K562 (cell line): ENCODE data around the gene CHSY1. TPM values are rescaled to one million over a fixed set of nuclear protein-coding genes. Genes with fewer than 3 reads are reported as not detected.

Source experiments
- CBX5 ChIP-seq: IDR thresholded peaks from 2 replicates; pipeline ENCODE4 v1.6.1; 2014; ENCODE audit warnings: low read depth, borderline replicate concordance
- ERF ChIP-seq: fragments of 450-650 bp; formaldehyde crosslinking; IDR thresholded peaks from 2 replicates; pipeline ENCODE4 v1.4.0; 2020; ENCODE audit warnings: mild to moderate bottlenecking, mixed read lengths
- JUN ChIP-seq, 2 experiments: sonication (generic) in 1 of 2; formaldehyde crosslinking in 1 of 2; IDR thresholded peaks; 2 replicates each; pipeline versions ENCODE4 v1.6.1 to v1.8.0; 2012 to 2022; ENCODE audit warnings: borderline replicate concordance in 2 of 2, mild to moderate bottlenecking in 2 of 2, improper control_type of control experiment in 1 of 2, low read depth in 1 of 2, low read length in 1 of 2, missing genetic modification reagents in 1 of 2
- JUND ChIP-seq, 2 experiments: IDR thresholded peaks; 2 replicates in 1 of 2; 3 replicates in 1 of 2; pipeline ENCODE4 v1.6.1; 2011; ENCODE audit warnings: borderline replicate concordance in 2 of 2, low read depth in 2 of 2, low read length in 2 of 2, improper control_type of control experiment in 1 of 2, missing biosample characterization in 1 of 2, missing genetic modification characterization in 1 of 2, missing genetic modification reagents in 1 of 2
- PHF20 ChIP-seq: fragments of 450-650 bp; IDR thresholded peaks from 2 replicates; pipeline ENCODE4 v1.6.1; 2018; ENCODE audit not compliant: partially characterized antibody
- SMC3 ChIP-seq: conservative IDR thresholded peaks from 2 replicates; pipeline ENCODE4 v1.6.1; 2011; ENCODE audit warnings: low read depth, low read length, improper control_type of control experiment; ENCODE audit not compliant: insufficient read depth
- ZBTB17 ChIP-seq: fragments of 450-650 bp; formaldehyde crosslinking; IDR thresholded peaks from 2 replicates; pipeline ENCODE4 v1.4.0; 2020; ENCODE audit warnings: mild to moderate bottlenecking
- ZNF274 ChIP-seq: IDR thresholded peaks from 2 replicates; pipeline ENCODE4 v1.6.1; 2011; ENCODE audit warnings: low read depth, mild to moderate bottlenecking, low read length, moderate library complexity, borderline replicate concordance
- ZNF3 ChIP-seq: fragments of 250-450 bp; sonication (Bioruptor Pico); IDR thresholded peaks from 2 replicates; pipeline ENCODE4 v1.5.0; 2021; ENCODE audit warnings: mild to moderate bottlenecking, moderate library complexity
- ZNF830 ChIP-seq: fragments of 250-450 bp; sonication (Bioruptor Pico); IDR thresholded peaks from 2 replicates; pipeline ENCODE4 v1.5.0; 2021; ENCODE audit warnings: mild to moderate bottlenecking
- polyA plus RNA-seq, 8 experiments: library from polyadenylated mRNA; depleted of rRNA in 4 of 8; stranded (reverse) in 5 of 8; unstranded in 3 of 8; fragments of >200 nt; fragmentation: Nextera tagmentation in 2 of 8; fragmentation: Illumina TruSeq in 1 of 8; extraction: Ambion mirVana in 2 of 8; extraction: Trizol in 1 of 8; gene quantifications; 2 replicates each; pipeline versions ENCODE4 v1.2.1 to v1.2.3, GENCODE V29; 2011 to 2014; ENCODE audit warnings: inconsistent platforms in 1 of 8, missing spikeins in 1 of 8
- total RNA-seq, 7 experiments: library from RNA; depleted of rRNA in 6 of 7; stranded (reverse); fragments of >200 nt in 6 of 7; fragmentation: Illumina TruSeq in 2 of 7; extraction: Trizol in 2 of 7; gene quantifications; 2 replicates each; pipeline versions ENCODE4 v1.2.1 to v1.2.3, GENCODE V29; 2011 to 2021; ENCODE audit warnings: low replicate concordance in 1 of 7
- TF ChIP-seq, protein P1 (sequence below): fragments of 450-650 bp; IDR thresholded peaks from 2 replicates; pipeline ENCODE4 v1.6.1; 2018; ENCODE audit warnings: mild to moderate bottlenecking, low read depth; ENCODE audit not compliant: partially characterized antibody
- TF ChIP-seq, protein P2 (sequence below), 2 experiments: fragments of 450-650 bp; IDR thresholded peaks; 2 replicates each; pipeline ENCODE4 v1.6.1; 2018; ENCODE audit warnings: mild to moderate bottlenecking in 2 of 2, low read depth in 1 of 2; ENCODE audit not compliant: partially characterized antibody in 2 of 2
- TF ChIP-seq, protein P3 (sequence below): fragments of 150-350 bp; IDR thresholded peaks from 2 replicates; pipeline ENCODE4 v1.6.1; 2014; ENCODE audit warnings: low read depth, mild to moderate bottlenecking, low read length, borderline replicate concordance
- TF ChIP-seq, protein P4 (sequence below), 2 experiments: fragments of 250-450 bp in 1 of 2; fragments of 450-650 bp in 1 of 2; sonication (Bioruptor Pico) in 1 of 2; IDR thresholded peaks; 2 replicates each; pipeline versions ENCODE4 v1.6.1 to v1.8.0; 2016 to 2021; ENCODE audit warnings: mild to moderate bottlenecking in 2 of 2, moderate library complexity in 2 of 2, missing compliant biosample characterization in 1 of 2, missing genetic modification characterization in 1 of 2

The CHSY1 gene
- total and polyA plus RNA-seq, 9 of the 15 experiments (the other 6 are each of a cell fraction or from before 2014, with no cell fraction given), result 7.0 to 16.4 (median 13.4) TPM

DNA sequence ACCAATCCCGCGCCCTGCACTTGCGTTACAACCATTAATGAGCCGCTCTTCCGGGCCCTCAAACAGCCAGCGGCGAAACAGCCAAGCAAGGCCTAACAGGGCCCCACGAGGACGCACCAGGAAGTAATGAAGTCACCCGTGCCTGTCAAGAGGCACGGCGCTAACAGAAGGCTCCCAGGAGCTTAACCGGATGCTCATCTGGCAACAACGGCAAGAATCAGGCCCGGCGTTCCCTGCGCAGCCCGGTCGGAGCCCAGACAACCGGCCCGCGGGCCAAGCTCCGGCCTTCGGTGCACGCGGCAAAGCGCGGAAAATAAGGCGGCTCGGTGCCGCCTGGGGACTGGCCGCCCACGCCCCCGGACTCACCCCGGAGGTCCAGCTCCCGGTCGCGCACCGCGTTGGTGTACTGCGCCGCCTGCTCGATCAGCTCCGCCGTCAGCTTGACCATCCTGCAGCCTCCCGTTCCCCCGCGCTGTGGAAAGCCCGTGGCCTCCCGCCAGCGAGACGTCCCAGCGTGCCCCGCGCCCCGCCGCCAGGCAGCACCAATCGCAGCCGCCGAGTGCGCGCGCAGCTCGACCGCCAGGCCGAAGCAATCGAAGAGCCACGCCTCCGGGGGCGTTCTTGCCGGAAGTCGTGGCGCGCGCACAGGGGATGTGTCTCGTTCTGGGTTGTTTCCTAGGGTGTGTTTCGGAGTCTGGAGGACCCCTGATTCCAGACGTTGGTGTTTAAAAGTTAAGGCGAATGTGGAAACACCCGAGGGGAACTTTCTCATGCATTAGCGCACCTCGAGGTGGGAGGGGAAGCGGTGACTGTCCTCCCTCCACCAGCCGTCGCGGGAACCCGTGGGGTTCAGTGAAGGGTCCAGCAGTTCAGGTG lies 43.1 kb upstream of the CHSY1 start, which contains the start of gene SNRPA1 (continued):
- TF ChIP-seq, protein P1, sequence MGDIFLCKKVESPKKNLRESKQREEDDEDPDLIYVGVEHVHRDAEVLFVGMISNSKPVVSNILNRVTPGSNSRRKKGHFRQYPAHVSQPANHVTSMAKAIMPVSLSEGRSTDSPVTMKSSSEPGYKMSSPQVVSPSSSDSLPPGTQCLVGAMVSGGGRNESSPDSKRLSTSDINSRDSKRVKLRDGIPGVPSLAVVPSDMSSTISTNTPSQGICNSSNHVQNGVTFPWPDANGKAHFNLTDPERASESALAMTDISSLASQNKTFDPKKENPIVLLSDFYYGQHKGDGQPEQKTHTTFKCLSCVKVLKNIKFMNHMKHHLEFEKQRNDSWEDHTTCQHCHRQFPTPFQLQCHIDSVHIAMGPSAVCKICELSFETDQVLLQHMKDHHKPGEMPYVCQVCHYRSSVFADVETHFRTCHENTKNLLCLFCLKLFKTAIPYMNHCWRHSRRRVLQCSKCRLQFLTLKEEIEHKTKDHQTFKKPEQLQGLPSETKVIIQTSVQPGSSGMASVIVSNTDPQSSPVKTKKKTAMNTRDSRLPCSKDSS, result no peak
- TF ChIP-seq PHF20 (peak; percentile 83), ERF (CRISPR knock-in tag) (peak; percentile 65; the same call in 1 of the 2 replicates), JUND (IDR thresholded peaks at IDR 0.05; ENCODE audit: borderline replicate concordance, low read depth, low read length) (peak; percentile 73), JUND (tag; IDR thresholded peaks at IDR 0.05; ENCODE audit: borderline replicate concordance, low read depth, low read length) (no peak; the same call in 2 of the 3 replicates), SMC3 (no peak), ZBTB17 (CRISPR knock-in tag) (peak; percentile 100), ZNF274 (no peak), ZNF830 (CRISPR knock-in tag) (0 out of 2 replicates have a peak, but pooled peaks have one; percentile 52), CBX5 (no peak; the same call in 1 of the 2 replicates), ZNF3 (CRISPR knock-in tag) (no peak), JUN (IDR thresholded peaks at IDR 0.05; ENCODE audit: borderline replicate concordance, low read depth, low read length) (peak; percentile 49; the same call in 1 of the 2 replicates), JUN (CRISPR knock-in tag; IDR thresholded peaks at IDR 0.05; ENCODE audit: borderline replicate concordance) (0 out of 2 replicates have a peak, but pooled peaks have one; percentile 76)
- TF ChIP-seq, protein P2, sequence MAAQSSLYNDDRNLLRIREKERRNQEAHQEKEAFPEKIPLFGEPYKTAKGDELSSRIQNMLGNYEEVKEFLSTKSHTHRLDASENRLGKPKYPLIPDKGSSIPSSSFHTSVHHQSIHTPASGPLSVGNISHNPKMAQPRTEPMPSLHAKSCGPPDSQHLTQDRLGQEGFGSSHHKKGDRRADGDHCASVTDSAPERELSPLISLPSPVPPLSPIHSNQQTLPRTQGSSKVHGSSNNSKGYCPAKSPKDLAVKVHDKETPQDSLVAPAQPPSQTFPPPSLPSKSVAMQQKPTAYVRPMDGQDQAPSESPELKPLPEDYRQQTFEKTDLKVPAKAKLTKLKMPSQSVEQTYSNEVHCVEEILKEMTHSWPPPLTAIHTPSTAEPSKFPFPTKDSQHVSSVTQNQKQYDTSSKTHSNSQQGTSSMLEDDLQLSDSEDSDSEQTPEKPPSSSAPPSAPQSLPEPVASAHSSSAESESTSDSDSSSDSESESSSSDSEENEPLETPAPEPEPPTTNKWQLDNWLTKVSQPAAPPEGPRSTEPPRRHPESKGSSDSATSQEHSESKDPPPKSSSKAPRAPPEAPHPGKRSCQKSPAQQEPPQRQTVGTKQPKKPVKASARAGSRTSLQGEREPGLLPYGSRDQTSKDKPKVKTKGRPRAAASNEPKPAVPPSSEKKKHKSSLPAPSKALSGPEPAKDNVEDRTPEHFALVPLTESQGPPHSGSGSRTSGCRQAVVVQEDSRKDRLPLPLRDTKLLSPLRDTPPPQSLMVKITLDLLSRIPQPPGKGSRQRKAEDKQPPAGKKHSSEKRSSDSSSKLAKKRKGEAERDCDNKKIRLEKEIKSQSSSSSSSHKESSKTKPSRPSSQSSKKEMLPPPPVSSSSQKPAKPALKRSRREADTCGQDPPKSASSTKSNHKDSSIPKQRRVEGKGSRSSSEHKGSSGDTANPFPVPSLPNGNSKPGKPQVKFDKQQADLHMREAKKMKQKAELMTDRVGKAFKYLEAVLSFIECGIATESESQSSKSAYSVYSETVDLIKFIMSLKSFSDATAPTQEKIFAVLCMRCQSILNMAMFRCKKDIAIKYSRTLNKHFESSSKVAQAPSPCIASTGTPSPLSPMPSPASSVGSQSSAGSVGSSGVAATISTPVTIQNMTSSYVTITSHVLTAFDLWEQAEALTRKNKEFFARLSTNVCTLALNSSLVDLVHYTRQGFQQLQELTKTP (IDR thresholded peaks at IDR 0.05; ENCODE audit: low read depth in 1 of 2, partially characterized antibody in 2 of 2), result peak in 1 of 2 experiments; percentile 60
- TF ChIP-seq, protein P3, sequence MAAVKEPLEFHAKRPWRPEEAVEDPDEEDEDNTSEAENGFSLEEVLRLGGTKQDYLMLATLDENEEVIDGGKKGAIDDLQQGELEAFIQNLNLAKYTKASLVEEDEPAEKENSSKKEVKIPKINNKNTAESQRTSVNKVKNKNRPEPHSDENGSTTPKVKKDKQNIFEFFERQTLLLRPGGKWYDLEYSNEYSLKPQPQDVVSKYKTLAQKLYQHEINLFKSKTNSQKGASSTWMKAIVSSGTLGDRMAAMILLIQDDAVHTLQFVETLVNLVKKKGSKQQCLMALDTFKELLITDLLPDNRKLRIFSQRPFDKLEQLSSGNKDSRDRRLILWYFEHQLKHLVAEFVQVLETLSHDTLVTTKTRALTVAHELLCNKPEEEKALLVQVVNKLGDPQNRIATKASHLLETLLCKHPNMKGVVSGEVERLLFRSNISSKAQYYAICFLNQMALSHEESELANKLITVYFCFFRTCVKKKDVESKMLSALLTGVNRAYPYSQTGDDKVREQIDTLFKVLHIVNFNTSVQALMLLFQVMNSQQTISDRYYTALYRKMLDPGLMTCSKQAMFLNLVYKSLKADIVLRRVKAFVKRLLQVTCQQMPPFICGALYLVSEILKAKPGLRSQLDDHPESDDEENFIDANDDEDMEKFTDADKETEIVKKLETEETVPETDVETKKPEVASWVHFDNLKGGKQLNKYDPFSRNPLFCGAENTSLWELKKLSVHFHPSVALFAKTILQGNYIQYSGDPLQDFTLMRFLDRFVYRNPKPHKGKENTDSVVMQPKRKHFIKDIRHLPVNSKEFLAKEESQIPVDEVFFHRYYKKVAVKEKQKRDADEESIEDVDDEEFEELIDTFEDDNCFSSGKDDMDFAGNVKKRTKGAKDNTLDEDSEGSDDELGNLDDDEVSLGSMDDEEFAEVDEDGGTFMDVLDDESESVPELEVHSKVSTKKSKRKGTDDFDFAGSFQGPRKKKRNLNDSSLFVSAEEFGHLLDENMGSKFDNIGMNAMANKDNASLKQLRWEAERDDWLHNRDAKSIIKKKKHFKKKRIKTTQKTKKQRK, result no peak
- TF ChIP-seq, protein P4, sequence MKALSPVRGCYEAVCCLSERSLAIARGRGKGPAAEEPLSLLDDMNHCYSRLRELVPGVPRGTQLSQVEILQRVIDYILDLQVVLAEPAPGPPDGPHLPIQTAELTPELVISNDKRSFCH (CRISPR knock-in tag; IDR thresholded peaks at IDR 0.05), result no peak
- TF ChIP-seq, protein P4 (tag; IDR thresholded peaks at IDR 0.05), result no peak; the same call in 1 of the 2 replicates
